Spleen (tissue), 7 donors: ENCODE data around the gene LMAN2L.

Experiments used
- CTCF ChIP-seq, 11 experiments: fragments of 200-600 bp in 7 of 11; fragments of 450-650 bp in 4 of 11; sonication (generic) in 4 of 11; IDR thresholded peaks in 8 of 11; conservative IDR thresholded peaks in 3 of 11; 1 replicate in 7 of 11; 2 replicates in 4 of 11; pipeline versions ENCODE4 v1.4.0 to v1.8.0; 2016 to 2021; ENCODE audit warnings: antibody characterized with exemption in 11 of 11, inconsistent platforms in 4 of 11, mild to moderate bottlenecking in 1 of 11
- POLR2A ChIP-seq, 3 donors: fragments of 450-650 bp; IDR thresholded peaks; one replicate each; pipeline ENCODE4 v1.5.1; 2017; ENCODE audit warnings: antibody characterized with exemption in 3 of 3, mild to moderate bottlenecking in 1 of 3
- donor health status: DM: no; HTN: no; CAD: no; lungs with moderate emphysema.
- donor health status: DM: no; HTN: no; CAD: no.
- donor health status: DM: no; HTN: no; CAD: no.

- no peak for TF ChIP-seq CTCF (IDR thresholded peaks at IDR 0.05 in 8 of 11, conservative IDR thresholded peaks at IDR 0.05 in 3 of 11)
- TF ChIP-seq POLR2A (IDR thresholded peaks at IDR 0.05), result no peak
These were observed 49.4 kb upstream of the LMAN2L start for GRCh38 chr2:96789245-96789617.
